ENCODE data around the gene TNFSF11. TPM values are rescaled to one million over a fixed set of nuclear protein-coding genes. Genes with fewer than 3 reads are reported as not detected.

The TNFSF11 gene
- polyA plus RNA-seq, 3 donors = not detected

DNA sequence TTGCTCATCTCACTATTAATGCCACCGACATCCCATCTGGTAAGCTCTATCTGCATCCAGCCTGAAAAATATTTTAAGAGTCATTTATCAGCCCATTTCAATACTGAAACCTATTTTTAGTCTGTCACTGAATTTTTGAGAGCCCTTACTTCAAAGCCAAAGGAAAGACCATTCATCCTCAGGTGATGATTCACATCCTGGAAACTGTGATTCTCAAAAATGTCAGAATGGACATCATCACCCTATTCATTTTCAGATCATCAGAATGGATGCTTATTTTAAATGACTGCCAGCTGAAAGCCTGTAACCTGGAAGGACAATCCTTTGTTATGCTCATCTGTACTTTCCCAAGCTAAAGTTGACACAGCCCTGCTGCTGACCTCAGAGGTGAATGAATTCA lies 27.0 kb downstream of the TNFSF11 start:
- peaks cover 0 to 1% (median 1%) of the 10 kb centered on the region in 3 donors for H3K27me3 Mint-ChIP-seq (ENCODE audit: low read depth in 3 of 3)
- Histone ChIP-seq H4K20me1 (ENCODE audit: insufficient read depth, low read length) (no peaks in the 10 kb centered on the region), H3K4me1 (ENCODE audit: control insufficient read depth in 1 of 2, insufficient read depth in 2 of 2, low read length in 2 of 2) (peaks cover 0 to 4% of the 10 kb centered on the region in 2 donors), H3K36me3 (replicated peaks in 1 of 2; ENCODE audit: control insufficient read depth in 1 of 2, insufficient read depth in 2 of 2, low read length in 2 of 2) (no peaks in the 10 kb centered on the region), H2AFZ (ENCODE audit: insufficient read depth, low read depth, low read length, poor library complexity, severe bottlenecking) (no peak overlapping the region), H3K9ac (ENCODE audit: insufficient read depth, low read length, poor library complexity, severe bottlenecking) (no peak overlapping the region), H3K27ac (ENCODE audit: low read depth in 1 of 2, low read length in 2 of 2) (no peak overlapping the region), H3K27me3 (ENCODE audit: control insufficient read depth in 2 of 2, insufficient read depth in 2 of 2, low read length in 2 of 2) (no peaks in the 10 kb centered on the region), H3K4me2 (replicated peaks; ENCODE audit: extremely low read depth, low read length, poor library complexity, severe bottlenecking) (no peak overlapping the region), H3K9me3 (replicated peaks in 1 of 2; ENCODE audit: control insufficient read depth in 1 of 2, insufficient read depth in 1 of 2, low read length in 2 of 2) (no peaks in the 10 kb centered on the region), H3K4me3 (replicated peaks in 1 of 3; ENCODE audit: low read depth in 2 of 3, low read length in 3 of 3) (no peak overlapping the region), H3K79me2 (ENCODE audit: insufficient read depth, low read length) (no peaks in the 10 kb centered on the region)
- peaks cover 7% of the 10 kb centered on the region for H3K4me1 Mint-ChIP-seq
- H3K9me3 Mint-ChIP-seq = peaks cover 0 to 3% (median 0%) of the 10 kb centered on the region in 7 donors
- TF ChIP-seq, protein P1, sequence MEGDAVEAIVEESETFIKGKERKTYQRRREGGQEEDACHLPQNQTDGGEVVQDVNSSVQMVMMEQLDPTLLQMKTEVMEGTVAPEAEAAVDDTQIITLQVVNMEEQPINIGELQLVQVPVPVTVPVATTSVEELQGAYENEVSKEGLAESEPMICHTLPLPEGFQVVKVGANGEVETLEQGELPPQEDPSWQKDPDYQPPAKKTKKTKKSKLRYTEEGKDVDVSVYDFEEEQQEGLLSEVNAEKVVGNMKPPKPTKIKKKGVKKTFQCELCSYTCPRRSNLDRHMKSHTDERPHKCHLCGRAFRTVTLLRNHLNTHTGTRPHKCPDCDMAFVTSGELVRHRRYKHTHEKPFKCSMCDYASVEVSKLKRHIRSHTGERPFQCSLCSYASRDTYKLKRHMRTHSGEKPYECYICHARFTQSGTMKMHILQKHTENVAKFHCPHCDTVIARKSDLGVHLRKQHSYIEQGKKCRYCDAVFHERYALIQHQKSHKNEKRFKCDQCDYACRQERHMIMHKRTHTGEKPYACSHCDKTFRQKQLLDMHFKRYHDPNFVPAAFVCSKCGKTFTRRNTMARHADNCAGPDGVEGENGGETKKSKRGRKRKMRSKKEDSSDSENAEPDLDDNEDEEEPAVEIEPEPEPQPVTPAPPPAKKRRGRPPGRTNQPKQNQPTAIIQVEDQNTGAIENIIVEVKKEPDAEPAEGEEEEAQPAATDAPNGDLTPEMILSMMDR (IDR thresholded peaks at IDR 0.05) = no peak
- no peak overlapping the region for H3K4me3 Mint-ChIP-seq
- no peaks in the 10 kb centered on the region for H3K36me3 Mint-ChIP-seq
- H3K27ac Mint-ChIP-seq = no peak overlapping the region
- intact Hi-C loops (cut with micrococcal nuclease) = no loop called here
- WGBS (ENCODE audit: insufficient coverage) = 100% methylated on average over 1 of the region's 1 CpG
- DNase-seq = no peak

DNA sequence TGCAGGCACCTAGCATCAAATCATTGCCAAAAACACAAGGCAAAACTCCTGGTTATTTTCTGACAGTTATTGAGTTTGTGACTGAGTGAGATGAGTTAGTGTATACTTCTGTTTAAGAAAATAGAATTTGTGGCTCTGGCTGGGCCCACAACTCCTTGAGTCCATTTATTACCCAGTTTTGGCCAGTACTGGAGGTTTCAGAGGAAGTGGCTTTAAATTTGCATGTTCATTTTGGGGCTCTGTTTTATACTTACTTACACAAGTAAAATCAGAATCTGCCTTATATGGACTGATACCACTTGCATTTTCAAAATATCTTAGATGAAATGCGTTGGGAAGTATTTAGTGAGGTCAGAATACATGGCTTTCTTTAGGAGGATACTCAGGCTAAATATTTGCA lies 29.0 kb downstream of the TNFSF11 start:
- DNase-seq = no peak
- no peak overlapping the region for H3K27ac Mint-ChIP-seq
- Histone ChIP-seq H3K79me2 (ENCODE audit: insufficient read depth, low read length) (no peaks in the 10 kb centered on the region), H2AFZ (ENCODE audit: insufficient read depth, low read depth, low read length, poor library complexity, severe bottlenecking) (no peak overlapping the region), H3K9me3 (replicated peaks in 1 of 2; ENCODE audit: control insufficient read depth in 1 of 2, insufficient read depth in 1 of 2, low read length in 2 of 2) (no peaks in the 10 kb centered on the region), H3K27ac (ENCODE audit: low read depth in 1 of 2, low read length in 2 of 2) (no peak overlapping the region), H3K36me3 (replicated peaks in 1 of 2; ENCODE audit: control insufficient read depth in 1 of 2, insufficient read depth in 2 of 2, low read length in 2 of 2) (no peaks in the 10 kb centered on the region), H3K27me3 (ENCODE audit: control insufficient read depth in 2 of 2, insufficient read depth in 2 of 2, low read length in 2 of 2) (no peaks in the 10 kb centered on the region), H4K20me1 (ENCODE audit: insufficient read depth, low read length) (no peaks in the 10 kb centered on the region), H3K4me3 (replicated peaks in 1 of 3; ENCODE audit: low read depth in 2 of 3, low read length in 3 of 3) (no peak overlapping the region), H3K9ac (ENCODE audit: insufficient read depth, low read length, poor library complexity, severe bottlenecking) (no peak overlapping the region), H3K4me1 (ENCODE audit: control insufficient read depth in 1 of 2, insufficient read depth in 2 of 2, low read length in 2 of 2) (peaks cover 0 to 4% of the 10 kb centered on the region in 2 donors), H3K4me2 (replicated peaks; ENCODE audit: extremely low read depth, low read length, poor library complexity, severe bottlenecking) (no peak overlapping the region)
- 80% methylated on average over 1 of the region's 1 CpG for WGBS (ENCODE audit: insufficient coverage)
- peaks cover 7% of the 10 kb centered on the region for H3K4me1 Mint-ChIP-seq
- H3K4me3 Mint-ChIP-seq = no peak overlapping the region
- intact Hi-C loops (cut with micrococcal nuclease) = no loop called here
- peaks cover 0 to 3% (median 0%) of the 10 kb centered on the region in 7 donors for H3K9me3 Mint-ChIP-seq
- no peaks in the 10 kb centered on the region for H3K36me3 Mint-ChIP-seq
- H3K27me3 Mint-ChIP-seq (ENCODE audit: low read depth in 3 of 3) = peaks cover 0 to 4% (median 1%) of the 10 kb centered on the region in 3 donors
- TF ChIP-seq, protein P1 (IDR thresholded peaks at IDR 0.05) = no peak
